Panc1 (cell line): ENCODE results near the gene DDIT3. TPM values are rescaled to one million over a fixed set of nuclear protein-coding genes. Genes with fewer than 3 reads are reported as not detected.

ENCODE experiments used
- ATAC-seq: fragments of 200-7000 bp; cut with Tn5 transposase; 2 replicates; pipeline ENCODE4 v1.9.1; 2020; ENCODE audit warnings: mild to moderate bottlenecking, moderate library complexity
- BruUV-seq: library from RNA; stranded (reverse); fragments of 400-500 nt; replicated peaks from 2 replicates; lab custom pipeline; 2021; lab: Mats Ljungman, UMichigan
- CTCF ChIA-PET: fragments of 300-600 bp; sonication (Branson Sonifier 250); formaldehyde crosslinking; loops from one replicate; lab custom pipeline; 2022; ENCODE audit warnings: antibody characterized with exemption; lab: Charles Lee
- POLR2A ChIA-PET: fragments of 300-600 bp; sonication (Branson Sonifier 250); formaldehyde crosslinking; loops from one replicate; lab custom pipeline; 2022; ENCODE audit warnings: antibody characterized with exemption; lab: Charles Lee
- DNase-seq: peaks from one replicate; pipeline ENCODE4 v3.0.0-alpha.2; 2010; ENCODE audit warnings: low read depth, low spot score
- H3K27ac ChIP-seq: 2 replicates; pipeline ENCODE4 v1.5.1; 2011; ENCODE audit warnings: mild to moderate bottlenecking, low read length, inconsistent platforms
- H3K27me3 ChIP-seq: fragments of 200-500 bp; sonication (Bioruptor generic); 2 replicates; pipeline ENCODE4 v1.6.0; 2014; ENCODE audit warnings: low read length, inconsistent platforms; ENCODE audit not compliant: control insufficient read depth, insufficient read depth
- H3K36me3 ChIP-seq: fragments of 200-500 bp; sonication (Bioruptor generic); 2 replicates; pipeline ENCODE4 v1.5.1; 2014; ENCODE audit warnings: inconsistent platforms, mild to moderate bottlenecking, low read length, moderate library complexity; ENCODE audit not compliant: control insufficient read depth, insufficient read depth
- H3K4me1 ChIP-seq: 2 replicates; pipeline ENCODE4 v1.5.1; 2011; ENCODE audit warnings: inconsistent platforms, mild to moderate bottlenecking, low read length, moderate library complexity; ENCODE audit not compliant: control insufficient read depth, insufficient read depth
- H3K4me3 ChIP-seq, 2 experiments: 2 replicates each; pipeline ENCODE4 v1.5.1; 2011 to 2012; ENCODE audit warnings: low read depth in 2 of 2, low read length in 2 of 2, mild to moderate bottlenecking in 2 of 2, inconsistent platforms in 1 of 2, moderate library complexity in 1 of 2
- H3K9me3 ChIP-seq: fragments of 200-500 bp; sonication (Bioruptor generic); 2 replicates; pipeline ENCODE4 v1.5.1; 2014; ENCODE audit warnings: low read depth, mild to moderate bottlenecking, inconsistent platforms, low read length, moderate library complexity; ENCODE audit not compliant: control insufficient read depth, insufficient read depth
- CTCF ChIP-seq: fragments of 450-650 bp; IDR thresholded peaks from 2 replicates; pipeline ENCODE4 v1.5.1; 2017; ENCODE audit warnings: mild to moderate bottlenecking
- POLR2AphosphoS5 ChIP-seq: IDR thresholded peaks from 2 replicates; pipeline ENCODE4 v1.6.1; 2012; ENCODE audit warnings: mild to moderate bottlenecking, low read depth, low read length, moderate library complexity
- REST ChIP-seq, 2 experiments: IDR thresholded peaks; 2 replicates each; pipeline ENCODE4 v1.6.1; 2011 to 2012; ENCODE audit warnings: low read depth in 2 of 2, control low read depth in 1 of 2, low read length in 1 of 2, mild to moderate bottlenecking in 1 of 2, moderate library complexity in 1 of 2; ENCODE audit not compliant: insufficient read depth in 1 of 2
- SIN3A ChIP-seq: IDR thresholded peaks from 2 replicates; pipeline ENCODE4 v1.6.1; 2012; ENCODE audit warnings: low read depth, mild to moderate bottlenecking, low read length, moderate library complexity, borderline replicate concordance; ENCODE audit not compliant: insufficient read depth
- TCF7L2 ChIP-seq: IDR thresholded peaks from 2 replicates; pipeline ENCODE4 v1.6.1; 2011; ENCODE audit warnings: mild to moderate bottlenecking, low read depth, low read length, inconsistent platforms
- in situ Hi-C: cut with HindIII; loops from 2 replicates; pipeline ENCODE4 v1.10.0; 2016; ENCODE audit warnings: low sequenced_read_pairs, low pct_unique_long_range_greater_than_20kb
- intact Hi-C: fragments of 100-400 bp; cut with micrococcal nuclease; formaldehyde crosslinking; loops from one replicate; pipeline ENCODE4 v1.10.0; 2022; ENCODE audit not compliant: unreplicated experiment
- total RNA-seq: library from RNA; stranded (reverse); gene quantifications from one replicate; pipeline ENCODE4 v1.2.1, GENCODE V29; 2021; ENCODE audit not compliant: unreplicated experiment

The DDIT3 gene
- total RNA-seq, 1 experiment from 2014 or later = 47.2 TPM

- Histone ChIP-seq H3K4me1 (peaks cover 12% of the 10 kb centered on the region), H3K36me3 (peaks cover 5% of the 10 kb centered on the region; the same call in 1 of the 2 replicates), H3K27me3 (no peaks in the 10 kb centered on the region), H3K9me3 (no peaks in the 10 kb centered on the region), H3K4me3 (no peak overlapping the region), H3K27ac (no peak overlapping the region)
- no peak for TF ChIP-seq REST (IDR thresholded peaks at IDR 0.05; ENCODE audit: insufficient read depth in 1 of 2, low read depth in 2 of 2, low read length in 1 of 2)
- TF ChIP-seq CTCF = no peak
- no peak for TF ChIP-seq SIN3A
- TF ChIP-seq TCF7L2 = no peak
- no peak for TF ChIP-seq POLR2AphosphoS5
- ATAC-seq (no peak), DNase-seq (no peak)
- intact Hi-C loops = no loop called here
- in situ Hi-C loops = no loop called here
- no TSS peak for BruUV-seq
- POLR2A ChIA-PET = interaction anchor here (0.6 kb wide), 1 partner anchor 96 kb away, joined by 3 read pairs; no protein-coding TSS in a partner anchor
- CTCF ChIA-PET = no interaction called here
Observed at GRCh38 chr12:57541001-57541400, 20.7 kb upstream of the DDIT3 start.

- in situ Hi-C loops = no loop called here
- no peak for ATAC-seq
- H3K4me3 ChIP-seq = no peak overlapping the region
- H3K27me3 ChIP-seq = no peaks in the 10 kb centered on the region
- no TSS peak for BruUV-seq
- DNase-seq = no peak
- H3K4me1 ChIP-seq = no peaks in the 10 kb centered on the region
- H3K36me3 ChIP-seq = peaks cover 3% of the 10 kb centered on the region; the same call in 1 of the 2 replicates
- ChIA-PET POLR2A (no interaction called here), CTCF (no interaction called here)
- H3K9me3 ChIP-seq = no peaks in the 10 kb centered on the region
- H3K27ac ChIP-seq = no peak overlapping the region
- TF ChIP-seq TCF7L2 = no peak
- no peak for TF ChIP-seq POLR2AphosphoS5
- no peak for TF ChIP-seq REST (IDR thresholded peaks at IDR 0.05; ENCODE audit: insufficient read depth in 1 of 2, low read depth in 2 of 2, low read length in 1 of 2)
- TF ChIP-seq SIN3A = no peak
- TF ChIP-seq CTCF = no peak
- intact Hi-C loops = no loop called here
Observed at GRCh38 chr12:57539134-57539768, 18.9 kb upstream of the DDIT3 start.
